PC-3 (cell line): ENCODE results near the gene YIF1A. TPM values are rescaled to one million over a fixed set of nuclear protein-coding genes. Genes with fewer than 3 reads are reported as not detected.

Experiments used
- ATAC-seq: fragments of 200-7000 bp; cut with Tn5 transposase; 2 replicates; pipeline ENCODE4 v1.9.1; 2020; ENCODE audit warnings: mild to moderate bottlenecking, moderate library complexity
- BruUV-seq: library from RNA; stranded (reverse); fragments of 400-500 nt; replicated peaks from 2 replicates; lab custom pipeline; 2021; lab: Mats Ljungman, UMichigan
- CTCF ChIA-PET: fragments of 300-600 bp; sonication (Branson Sonifier 250); formaldehyde crosslinking; loops from one replicate; lab custom pipeline; 2022; ENCODE audit warnings: antibody characterized with exemption; lab: Charles Lee
- POLR2A ChIA-PET: fragments of 300-600 bp; sonication (Branson Sonifier 250); formaldehyde crosslinking; loops from one replicate; lab custom pipeline; 2022; ENCODE audit warnings: antibody characterized with exemption; ENCODE audit not compliant: unreplicated experiment; lab: Charles Lee
- DNase-seq: peaks from one replicate; pipeline ENCODE4 v3.0.0-alpha.2; 2015
- H2AFZ ChIP-seq: fragments of 300-600 bp; sonication (generic); 2 replicates; pipeline ENCODE4 v1.6.0; 2016; ENCODE audit warnings: antibody characterized with exemption, low read length
- H3F3A ChIP-seq: fragments of 300-600 bp; sonication (generic); one replicate; pipeline ENCODE4 v1.6.0; 2017; ENCODE audit warnings: antibody characterized with exemption, low read length, control low read depth, mild to moderate bottlenecking; ENCODE audit not compliant: unreplicated experiment
- H3K27ac ChIP-seq: fragments of 300-600 bp; sonication (generic); 2 replicates; pipeline ENCODE4 v1.5.1; 2016; ENCODE audit warnings: mild to moderate bottlenecking, low read length
- H3K27me3 ChIP-seq: fragments of 300-600 bp; sonication (generic); 2 replicates; pipeline ENCODE4 v1.6.1; 2016; ENCODE audit warnings: low read length, mixed read lengths
- H3K36me3 ChIP-seq: fragments of 300-600 bp; sonication (generic); 2 replicates; pipeline ENCODE4 v1.6.1; 2016; ENCODE audit warnings: low read depth, mixed run types, low read length, mixed read lengths
- H3K4me1 ChIP-seq: fragments of 300-600 bp; sonication (generic); 2 replicates; pipeline ENCODE4 v1.5.1; 2016; ENCODE audit warnings: low read length; ENCODE audit not compliant: insufficient read depth
- H3K4me2 ChIP-seq: fragments of 300-600 bp; sonication (generic); 2 replicates; pipeline ENCODE4 v1.6.0; 2016; ENCODE audit warnings: low read length
- H3K4me3 ChIP-seq: fragments of 300-600 bp; sonication (generic); 2 replicates; pipeline ENCODE4 v1.5.1; 2016; ENCODE audit warnings: mild to moderate bottlenecking, low read length, mixed read lengths
- H3K79me2 ChIP-seq: fragments of 300-600 bp; sonication (generic); 2 replicates; pipeline ENCODE4 v1.6.1; 2017; ENCODE audit warnings: low read length, mixed read lengths
- H3K9ac ChIP-seq: fragments of 300-600 bp; sonication (generic); 2 replicates; pipeline ENCODE4 v1.6.0; 2016; ENCODE audit warnings: mild to moderate bottlenecking, low read length
- H3K9me2 ChIP-seq: fragments of 300-600 bp; sonication (generic); replicated peaks from 2 replicates; pipeline ENCODE4 v1.6.1; 2016; ENCODE audit warnings: mixed run types, low read length, mixed read lengths
- H3K9me3 ChIP-seq: fragments of 300-600 bp; sonication (generic); 2 replicates; pipeline ENCODE4 v1.6.1; 2016; ENCODE audit warnings: low read length, mixed read lengths
- H4K20me1 ChIP-seq: fragments of 300-600 bp; sonication (generic); 2 replicates; pipeline ENCODE4 v1.6.1; 2016; ENCODE audit warnings: low read length, mixed read lengths
- CTCF ChIP-seq: fragments of 300-600 bp; sonication (generic); conservative IDR thresholded peaks from 2 replicates; pipeline ENCODE4 v1.5.1; 2017; ENCODE audit warnings: antibody characterized with exemption, low read depth, mild to moderate bottlenecking, low read length
- EZH2 ChIP-seq: fragments of 300-600 bp; sonication (generic); IDR thresholded peaks from one replicate; pipeline ENCODE4 v1.6.1; 2017; ENCODE audit warnings: antibody characterized with exemption, mild to moderate bottlenecking, low read length; ENCODE audit not compliant: unreplicated experiment
- EZH2phosphoT487 ChIP-seq: fragments of 300-600 bp; sonication (generic); IDR thresholded peaks from 2 replicates; pipeline ENCODE4 v1.6.1; 2018; ENCODE audit warnings: mild to moderate bottlenecking, antibody characterized with exemption, low read length, borderline replicate concordance
- intact Hi-C: fragments of 100-400 bp; cut with micrococcal nuclease; formaldehyde crosslinking; loops from 2 replicates; pipeline ENCODE4 v1.9.0; 2023
- total RNA-seq: library from RNA; depleted of rRNA; stranded (reverse); fragments of >200 nt; gene quantifications from 2 replicates; pipeline ENCODE4 v1.2.3, GENCODE V29; 2014

The YIF1A gene
- total RNA-seq, 1 experiment from 2014 or later: 236 TPM

- CTCF ChIA-PET: interaction anchor here (0.5 kb wide), 1 partner anchor 160 kb away, joined by 3 read pairs; no protein-coding TSS in a partner anchor
- no peak overlapping the region for H3K4me2 ChIP-seq
- peaks cover 34% of the 10 kb centered on the region for H3K36me3 ChIP-seq
- peaks cover 15% of the 10 kb centered on the region for H3K4me1 ChIP-seq
- H2AFZ ChIP-seq: no peak overlapping the region
- H3K9me2 ChIP-seq: no peaks in the 10 kb centered on the region
- H3K27me3 ChIP-seq: no peaks in the 10 kb centered on the region
- peaks cover 5% of the 10 kb centered on the region; the same call in 1 of the 2 replicates for H4K20me1 ChIP-seq
- ATAC-seq (no peak), DNase-seq (no peak)
- H3K4me3 ChIP-seq: no peak overlapping the region
- TF ChIP-seq EZH2 (no peak), CTCF (no peak), EZH2phosphoT487 (no peak)
- H3K79me2 ChIP-seq: peaks cover 24% of the 10 kb centered on the region
- intact Hi-C loops: no loop called here
- POLR2A ChIA-PET: interaction anchor here (0.5 kb wide), 1 partner anchor 40 kb away, joined by 4 read pairs; no protein-coding TSS in a partner anchor
- H3K9me3 ChIP-seq: no peaks in the 10 kb centered on the region
- no peak overlapping the region for H3K9ac ChIP-seq
- H3F3A ChIP-seq: no peaks in the 10 kb centered on the region
- no peak overlapping the region for H3K27ac ChIP-seq
- no TSS peak for BruUV-seq
Observed at GRCh38 chr11:66261578-66261977, 27.4 kb downstream of the YIF1A start.

GRCh38 chr11:66259956-66260355 is 29.0 kb downstream of the YIF1A start:
- intact Hi-C loops: no loop called here
- Histone ChIP-seq H3K4me1 (peaks cover 16% of the 10 kb centered on the region), H3K27me3 (no peaks in the 10 kb centered on the region), H3K27ac (no peak overlapping the region), H3F3A (no peaks in the 10 kb centered on the region), H3K79me2 (peaks cover 24% of the 10 kb centered on the region), H3K9me3 (no peaks in the 10 kb centered on the region), H2AFZ (no peak overlapping the region), H3K4me3 (no peak overlapping the region), H3K9ac (no peak overlapping the region), H3K4me2 (no peak overlapping the region), H3K9me2 (no peaks in the 10 kb centered on the region), H4K20me1 (peaks cover 5% of the 10 kb centered on the region; the same call in 1 of the 2 replicates), H3K36me3 (peaks cover 34% of the 10 kb centered on the region)
- TF ChIP-seq EZH2phosphoT487 (no peak), CTCF (no peak), EZH2 (no peak)
- BruUV-seq: no TSS peak
- CTCF ChIA-PET: interaction anchor here (0.6 kb wide), 1 partner anchor 208 kb away, joined by 3 read pairs; no protein-coding TSS in a partner anchor
- POLR2A ChIA-PET: no interaction called here
- ATAC-seq (no peak), DNase-seq (no peak)

- H4K20me1 ChIP-seq: peaks cover 5% of the 10 kb centered on the region; the same call in 1 of the 2 replicates
- no peaks in the 10 kb centered on the region for H3K9me3 ChIP-seq
- ATAC-seq (no peak), DNase-seq (no peak)
- ChIA-PET POLR2A (no interaction called here), CTCF (interaction anchor here (0.6 to 0.8 kb wide), 2 partner anchors 208 to 250 kb away, joined by 3 read pairs; no protein-coding TSS in a partner anchor)
- H3K27ac ChIP-seq: no peak overlapping the region
- BruUV-seq: no TSS peak
- H2AFZ ChIP-seq: no peak overlapping the region
- H3K4me3 ChIP-seq: peak overlapping the region; percentile 91; the same call in 1 of the 2 replicates
- H3K27me3 ChIP-seq: no peaks in the 10 kb centered on the region
- no peaks in the 10 kb centered on the region for H3F3A ChIP-seq
- H3K4me1 ChIP-seq: peaks cover 16% of the 10 kb centered on the region
- no peak overlapping the region for H3K9ac ChIP-seq
- H3K36me3 ChIP-seq: peaks cover 29% of the 10 kb centered on the region
- TF ChIP-seq EZH2phosphoT487 (no peak), CTCF (no peak), EZH2 (no peak)
- no peaks in the 10 kb centered on the region for H3K9me2 ChIP-seq
- H3K79me2 ChIP-seq: peaks cover 24% of the 10 kb centered on the region
- H3K4me2 ChIP-seq: peak overlapping the region; percentile 96
- intact Hi-C loops: no loop called here
Observed at GRCh38 chr11:66259225-66259624, 29.7 kb downstream of the YIF1A start.
